Thyroid gland (tissue), 4 donors: ENCODE data around the gene NCAPD2.

Source experiments
- POLR2A ChIP-seq, 2 donors: fragments of 450-650 bp; IDR thresholded peaks; one replicate each; pipeline ENCODE4 v1.6.1; 2017; ENCODE audit warnings: antibody characterized with exemption in 2 of 2, mild to moderate bottlenecking in 2 of 2, moderate library complexity in 1 of 2
- TF ChIP-seq, protein P1 (sequence below), 6 experiments: fragments of 200-600 bp in 3 of 6; fragments of 450-650 bp in 3 of 6; sonication (generic) in 3 of 6; IDR thresholded peaks; one replicate each; pipeline ENCODE4 v1.5.1; 2016 to 2019; ENCODE audit warnings: antibody characterized with exemption in 6 of 6, mild to moderate bottlenecking in 2 of 6, inconsistent platforms in 1 of 6, moderate library complexity in 1 of 6

DNA sequence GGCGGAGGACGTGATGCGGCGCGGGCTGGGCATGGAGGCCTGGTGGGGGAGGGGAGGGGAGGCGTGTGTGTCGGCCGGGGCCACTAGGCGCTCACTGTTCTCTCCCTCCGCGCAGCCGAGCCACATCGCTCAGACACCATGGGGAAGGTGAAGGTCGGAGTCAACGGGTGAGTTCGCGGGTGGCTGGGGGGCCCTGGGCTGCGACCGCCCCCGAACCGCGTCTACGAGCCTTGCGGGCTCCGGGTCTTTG, 40.7 kb downstream of the NCAPD2 start:
- TF ChIP-seq, protein P1, sequence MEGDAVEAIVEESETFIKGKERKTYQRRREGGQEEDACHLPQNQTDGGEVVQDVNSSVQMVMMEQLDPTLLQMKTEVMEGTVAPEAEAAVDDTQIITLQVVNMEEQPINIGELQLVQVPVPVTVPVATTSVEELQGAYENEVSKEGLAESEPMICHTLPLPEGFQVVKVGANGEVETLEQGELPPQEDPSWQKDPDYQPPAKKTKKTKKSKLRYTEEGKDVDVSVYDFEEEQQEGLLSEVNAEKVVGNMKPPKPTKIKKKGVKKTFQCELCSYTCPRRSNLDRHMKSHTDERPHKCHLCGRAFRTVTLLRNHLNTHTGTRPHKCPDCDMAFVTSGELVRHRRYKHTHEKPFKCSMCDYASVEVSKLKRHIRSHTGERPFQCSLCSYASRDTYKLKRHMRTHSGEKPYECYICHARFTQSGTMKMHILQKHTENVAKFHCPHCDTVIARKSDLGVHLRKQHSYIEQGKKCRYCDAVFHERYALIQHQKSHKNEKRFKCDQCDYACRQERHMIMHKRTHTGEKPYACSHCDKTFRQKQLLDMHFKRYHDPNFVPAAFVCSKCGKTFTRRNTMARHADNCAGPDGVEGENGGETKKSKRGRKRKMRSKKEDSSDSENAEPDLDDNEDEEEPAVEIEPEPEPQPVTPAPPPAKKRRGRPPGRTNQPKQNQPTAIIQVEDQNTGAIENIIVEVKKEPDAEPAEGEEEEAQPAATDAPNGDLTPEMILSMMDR (IDR thresholded peaks at IDR 0.05): no peak
- no peak for TF ChIP-seq POLR2A (IDR thresholded peaks at IDR 0.05)
